K562 (cell line): ENCODE results near the gene PDE6H. TPM values are rescaled to one million over a fixed set of nuclear protein-coding genes. Genes with fewer than 3 reads are reported as not detected.

Experiments used
- ATAC-seq: fragments of 200-7000 bp; cut with Tn5 transposase; 3 replicates; pipeline ENCODE4 v1.9.1; 2020; ENCODE audit warnings: moderate library complexity
- BruUV-seq: library from RNA; stranded (reverse); fragments of 400-500 nt; replicated peaks from 2 replicates; lab custom pipeline; 2021; lab: Mats Ljungman, UMichigan
- CTCF ChIA-PET: fragments of 300-600 bp; formaldehyde crosslinking; extraction: SDS; loops from one replicate; lab custom pipeline; 2021; ENCODE audit warnings: low intra/inter-chr PET ratio; lab: Yijun Ruan, JAX
- POLR2A ChIA-PET: fragments of 300-600, 350-650 bp; sonication (Branson Sonifier 250); formaldehyde crosslinking; extraction: SDS; loops from one replicate; lab custom pipeline; 2021; ENCODE audit warnings: antibody characterized with exemption, inconsistent platforms; lab: Yijun Ruan, JAX
- DNase-seq, 4 experiments: peaks; one replicate each; pipeline versions ENCODE4 v3.0.0 to v3.0.0-alpha.2; 2011 to 2018; ENCODE audit warnings: low spot score in 3 of 4, mixed read lengths in 3 of 4; ENCODE audit errors: extremely low read depth in 1 of 4
- FAIRE-seq: peaks from 2 replicates; lab custom pipeline; 2011; peaks lifted over from hg19 to GRCh38; lab: Jason Lieb, UNC
- H2AFZ ChIP-seq: 2 replicates; pipeline ENCODE4 v1.6.0; 2011; ENCODE audit warnings: low read depth, low read length, control low read depth, inconsistent platforms
- H3K27ac ChIP-seq: fragments of 200-600 bp; 3 replicates; pipeline ENCODE4 v1.8.0; 2011; ENCODE audit warnings: low read depth, mild to moderate bottlenecking, control low read depth, inconsistent platforms, low read length, moderate library complexity, mixed read lengths; ENCODE audit errors: extremely low read depth
- H3K27me3 ChIP-seq, 2 experiments: fragments of 300-600 bp in 1 of 2; 2 replicates in 1 of 2; 3 replicates in 1 of 2; pipeline versions ENCODE4 v1.6.0 to v1.8.0; 2011; ENCODE audit warnings: inconsistent platforms in 2 of 2, low read length in 2 of 2, mild to moderate bottlenecking in 1 of 2, mixed read lengths in 1 of 2, moderate library complexity in 1 of 2; ENCODE audit not compliant: control insufficient read depth in 2 of 2, insufficient read depth in 2 of 2
- H3K36me3 ChIP-seq: fragments of 300-600 bp; 3 replicates; pipeline ENCODE4 v1.8.0; 2011; ENCODE audit warnings: mild to moderate bottlenecking, low read length, inconsistent platforms; ENCODE audit not compliant: control insufficient read depth, insufficient read depth
- H3K4me1 ChIP-seq, 2 experiments: fragments of 200-600 bp in 1 of 2; replicated peaks in 1 of 2; 2 replicates in 1 of 2; 3 replicates in 1 of 2; pipeline versions ENCODE4 v1.5.1 to v1.8.0; 2011; ENCODE audit warnings: inconsistent platforms in 2 of 2, low read length in 2 of 2, mild to moderate bottlenecking in 1 of 2, mixed read lengths in 1 of 2, moderate library complexity in 1 of 2; ENCODE audit not compliant: control insufficient read depth in 2 of 2, insufficient read depth in 2 of 2
- H3K4me2 ChIP-seq: 2 replicates; pipeline ENCODE4 v1.6.1; 2011; ENCODE audit warnings: low read length, control low read depth, inconsistent platforms, mixed read lengths; ENCODE audit not compliant: insufficient read depth
- H3K4me3 ChIP-seq: fragments of 200-600 bp; sonication (generic), shearing (Covaris generic); 2 replicates; pipeline ENCODE4 v1.5.1; 2016; ENCODE audit warnings: control low read depth, inconsistent platforms
- H3K79me2 ChIP-seq: fragments of 200-600 bp; 3 replicates; pipeline ENCODE4 v1.8.0; 2011; ENCODE audit warnings: low read length, inconsistent platforms; ENCODE audit not compliant: control insufficient read depth, insufficient read depth
- H3K9ac ChIP-seq, 2 experiments: 2 replicates each; pipeline versions ENCODE4 v1.6.0 to v1.6.1; 2011; ENCODE audit warnings: low read depth in 2 of 2, low read length in 2 of 2, control low read depth in 1 of 2, inconsistent platforms in 1 of 2, mild to moderate bottlenecking in 1 of 2, mixed read lengths in 1 of 2; ENCODE audit not compliant: insufficient read depth in 1 of 2
- H3K9me1 ChIP-seq: one replicate; pipeline ENCODE4 v1.6.0; 2011; ENCODE audit warnings: inconsistent platforms, mild to moderate bottlenecking, low read length, moderate library complexity; ENCODE audit not compliant: control insufficient read depth, insufficient read depth
- H3K9me3 ChIP-seq: replicated peaks from 2 replicates; pipeline ENCODE4 v1.5.1; 2011; ENCODE audit warnings: low read depth, low read length, inconsistent platforms; ENCODE audit not compliant: control insufficient read depth, insufficient read depth
- H4K20me1 ChIP-seq: replicated peaks from 2 replicates; pipeline ENCODE4 v1.6.1; 2011; ENCODE audit warnings: low read length, inconsistent platforms, mixed read lengths; ENCODE audit not compliant: control insufficient read depth, insufficient read depth
- E2F1 ChIP-seq: sonication (generic); formaldehyde crosslinking; IDR thresholded peaks from 2 replicates; pipeline ENCODE4 v1.8.1; 2023; ENCODE audit warnings: mild to moderate bottlenecking, missing genetic modification reagents, moderate library complexity
- E2F6 ChIP-seq, 2 experiments: IDR thresholded peaks; 2 replicates each; pipeline ENCODE4 v1.6.1; 2011; ENCODE audit warnings: borderline replicate concordance in 1 of 2, control low read depth in 1 of 2, low read depth in 1 of 2, low read length in 1 of 2, mild to moderate bottlenecking in 1 of 2, mixed read lengths in 1 of 2, moderate library complexity in 1 of 2; ENCODE audit not compliant: insufficient read depth in 1 of 2, insufficient read length in 1 of 2, poor library complexity in 1 of 2, severe bottlenecking in 1 of 2; ENCODE audit errors: extremely low read depth in 1 of 2
- IFI16 ChIP-seq: fragments of 250-450 bp; sonication (Bioruptor Pico); IDR thresholded peaks from 2 replicates; pipeline ENCODE4 v2.1.2; 2022; ENCODE audit warnings: mild to moderate bottlenecking, inconsistent platforms
- LCOR ChIP-seq: sonication (generic); formaldehyde crosslinking; IDR thresholded peaks from 2 replicates; pipeline ENCODE4 v1.8.0; 2022; ENCODE audit warnings: mild to moderate bottlenecking, missing genetic modification reagents
- MGA ChIP-seq: fragments of 450-650 bp; IDR thresholded peaks from 2 replicates; pipeline ENCODE4 v1.6.1; 2016; ENCODE audit warnings: mild to moderate bottlenecking, moderate library complexity
- POLR2AphosphoS2 ChIP-seq: IDR thresholded peaks from 2 replicates; pipeline ENCODE4 v1.6.1; 2012; ENCODE audit warnings: low read length, improper control_type of control experiment
- RCOR1 ChIP-seq, 2 experiments: IDR thresholded peaks; 2 replicates each; pipeline ENCODE4 v1.6.1; 2012; ENCODE audit warnings: low read depth in 2 of 2, low read length in 2 of 2, borderline replicate concordance in 1 of 2, improper control_type of control experiment in 1 of 2
- ZFP1 ChIP-seq: fragments of 450-650 bp; formaldehyde crosslinking; IDR thresholded peaks from 2 replicates; pipeline ENCODE4 v1.4.0; 2020; ENCODE audit warnings: mild to moderate bottlenecking, mixed read lengths
- WGBS: fragments of 100-300 bp; shearing (Covaris generic); methylation state at CpG from one replicate; pipeline ENCODE4 v1.1.6; 2016; ENCODE audit warnings: low coverage, mixed read lengths; ENCODE audit not compliant: insufficient coverage; ENCODE audit errors: missing lambda C conversion rate; 5-methylcytosine and 5-hydroxymethylcytosine counted together
- in situ Hi-C: fragments of 300-500 bp; cut with MboI; formaldehyde crosslinking; loops from 4 replicates; pipeline ENCODE4 v1.15.0; 2018; ENCODE audit warnings: inconsistent platforms, mixed read lengths
- intact Hi-C: fragments of 100-400 bp; cut with micrococcal nuclease; formaldehyde crosslinking; loops from 2 replicates; pipeline ENCODE4 v1.14.2; 2022
- polyA plus RNA-seq, 8 experiments: library from polyadenylated mRNA; depleted of rRNA in 4 of 8; stranded (reverse) in 5 of 8; unstranded in 3 of 8; fragments of >200 nt; fragmentation: Nextera tagmentation in 2 of 8; fragmentation: Illumina TruSeq in 1 of 8; extraction: Ambion mirVana in 2 of 8; extraction: Trizol in 1 of 8; gene quantifications; 2 replicates each; pipeline versions ENCODE4 v1.2.1 to v1.2.3, GENCODE V29; 2011 to 2014; ENCODE audit warnings: inconsistent platforms in 1 of 8, missing spikeins in 1 of 8
- total RNA-seq, 7 experiments: library from RNA; depleted of rRNA in 6 of 7; stranded (reverse); fragments of >200 nt in 6 of 7; fragmentation: Illumina TruSeq in 2 of 7; extraction: Trizol in 2 of 7; gene quantifications; 2 replicates each; pipeline versions ENCODE4 v1.2.1 to v1.2.3, GENCODE V29; 2011 to 2021; ENCODE audit warnings: low replicate concordance in 1 of 7

The PDE6H gene
- total and polyA plus RNA-seq, 9 of the 15 experiments (the other 6 are each of a cell fraction or from before 2014, with no cell fraction given), result 0.15 TPM; not detected in 8

GRCh38 chr12:14962797-14963196 lies 10.0 kb upstream of the PDE6H start:
- ChIA-PET CTCF (no interaction called here), POLR2A (no interaction called here)
- peak overlapping the region; percentile 88 for H2AFZ ChIP-seq
- H4K20me1 ChIP-seq, result no peaks in the 10 kb centered on the region
- no TSS peak for BruUV-seq
- H3K9ac ChIP-seq, result 0 out of 4 replicates have a peak overlapping the region, but pooled peaks of 1 of the 2 experiments have one; percentile 65
- H3K27ac ChIP-seq, result peak overlapping the region; percentile 86; the same call in 1 of the 3 replicates
- H3K9me1 ChIP-seq, result no peaks in the 10 kb centered on the region
- no peak for FAIRE-seq
- H3K4me1 ChIP-seq, result no peaks in the 10 kb centered on the region; a peak in 2 of 5 replicates
- 46% methylated on average over 3 of the region's 3 CpGs for WGBS
- H3K4me3 ChIP-seq, result no peak overlapping the region
- no peak for DNase-seq
- in situ Hi-C loops, result loop anchor here (25.0 kb wide), 1 partner anchor 750 kb away; no protein-coding TSS in a partner anchor
- H3K36me3 ChIP-seq, result no peaks in the 10 kb centered on the region
- no peak overlapping the region for H3K4me2 ChIP-seq
- no peak for ATAC-seq
- H3K9me3 ChIP-seq, result no peaks in the 10 kb centered on the region
- intact Hi-C loops, result no loop called here
- no peaks in the 10 kb centered on the region for H3K27me3 ChIP-seq
- no peaks in the 10 kb centered on the region for H3K79me2 ChIP-seq
- TF ChIP-seq MGA (no peak), E2F6 (IDR thresholded peaks at IDR 0.05; ENCODE audit: borderline replicate concordance in 1 of 2, extremely low read depth in 1 of 2, insufficient read depth in 1 of 2, insufficient read length in 1 of 2, low read depth in 1 of 2, low read length in 1 of 2, poor library complexity in 1 of 2, severe bottlenecking in 1 of 2) (no peak), LCOR (CRISPR knock-in tag) (no peak), RCOR1 (IDR thresholded peaks at IDR 0.05; ENCODE audit: borderline replicate concordance in 1 of 2, low read depth in 2 of 2, low read length in 2 of 2) (no peak), E2F1 (CRISPR knock-in tag) (no peak), POLR2AphosphoS2 (no peak), ZFP1 (CRISPR knock-in tag) (no peak), IFI16 (CRISPR knock-in tag) (no peak)
